Smooth muscle cell (in vitro differentiated cells): ENCODE data around the gene GPR3. TPM values are rescaled to one million over a fixed set of nuclear protein-coding genes. Genes with fewer than 3 reads are reported as not detected.

Source experiments
- DNase-seq: peaks from one replicate; lab custom pipeline; 2025; ENCODE audit not compliant: unreplicated experiment; lab: John Stamatoyannopoulos, UW
- H2AFZ ChIP-seq: fragments of 200-600 bp; sonication (generic); 2 replicates; pipeline ENCODE4 v1.6.0; 2016; ENCODE audit warnings: antibody characterized with exemption, low read depth, mild to moderate bottlenecking
- H3F3A ChIP-seq: fragments of 200-600 bp; sonication (generic); 2 replicates; pipeline ENCODE4 v1.6.0; 2017; ENCODE audit warnings: antibody characterized with exemption, low read depth
- H3K27ac ChIP-seq: fragments of 200-600 bp; sonication (generic); 2 replicates; pipeline ENCODE4 v1.5.1; 2016; ENCODE audit warnings: low read depth, mild to moderate bottlenecking
- H3K27me3 ChIP-seq: fragments of 200-600 bp; sonication (generic); 2 replicates; pipeline ENCODE4 v1.6.1; 2016; ENCODE audit warnings: low read depth, mild to moderate bottlenecking
- H3K36me3 ChIP-seq: fragments of 200-600 bp; sonication (generic); 2 replicates; pipeline ENCODE4 v1.5.1; 2016; ENCODE audit warnings: low read depth
- H3K4me1 ChIP-seq: fragments of 200-600 bp; sonication (generic); 2 replicates; pipeline ENCODE4 v1.5.1; 2016; ENCODE audit warnings: low read depth
- H3K4me2 ChIP-seq: fragments of 200-600 bp; sonication (generic); 2 replicates; pipeline ENCODE4 v1.6.0; 2016; ENCODE audit warnings: mild to moderate bottlenecking
- H3K4me3 ChIP-seq: fragments of 200-600 bp; sonication (generic); 2 replicates; pipeline ENCODE4 v1.5.1; 2016; ENCODE audit warnings: mild to moderate bottlenecking
- H3K79me2 ChIP-seq: fragments of 200-600 bp; sonication (generic); 2 replicates; pipeline ENCODE4 v1.6.0; 2016; ENCODE audit warnings: low read depth, mild to moderate bottlenecking
- H3K9ac ChIP-seq: fragments of 200-600 bp; sonication (generic); 2 replicates; pipeline ENCODE4 v1.6.0; 2016; ENCODE audit warnings: low read depth
- H3K9me3 ChIP-seq: fragments of 200-600 bp; sonication (generic); replicated peaks from 2 replicates; pipeline ENCODE4 v1.5.1; 2016; ENCODE audit warnings: low read depth
- H4K20me1 ChIP-seq: fragments of 200-600 bp; sonication (generic); 2 replicates; pipeline ENCODE4 v1.6.0; 2016; ENCODE audit warnings: low read depth
- WGBS: methylation state at CpG from one replicate; pipeline ENCODE4 v1.1.7; 2016; ENCODE audit warnings: low lambda C conversion rate; 5-methylcytosine and 5-hydroxymethylcytosine counted together
- polyA plus RNA-seq: library from polyadenylated mRNA; unstranded; fragments of >200 nt; fragmentation: Nextera tagmentation; extraction: Ambion mirVana; gene quantifications from 2 replicates; pipeline ENCODE4 v1.2.1, GENCODE V29; 2016
- total RNA-seq: library from RNA; depleted of rRNA; stranded (reverse); fragments of >200 nt; gene quantifications from 2 replicates; pipeline ENCODE4 v1.2.3, GENCODE V29; 2014
- TF ChIP-seq, protein P1 (sequence below): fragments of 200-600 bp; sonication (generic); IDR thresholded peaks from 2 replicates; pipeline ENCODE4 v1.5.1; 2017; ENCODE audit warnings: borderline replicate concordance, mild to moderate bottlenecking, antibody characterized with exemption; ENCODE audit not compliant: insufficient read depth, poor library complexity, severe bottlenecking

The GPR3 gene
- total and polyA plus RNA-seq, 2 experiments from 2014 or later: 2.7 to 4.0 TPM

DNA sequence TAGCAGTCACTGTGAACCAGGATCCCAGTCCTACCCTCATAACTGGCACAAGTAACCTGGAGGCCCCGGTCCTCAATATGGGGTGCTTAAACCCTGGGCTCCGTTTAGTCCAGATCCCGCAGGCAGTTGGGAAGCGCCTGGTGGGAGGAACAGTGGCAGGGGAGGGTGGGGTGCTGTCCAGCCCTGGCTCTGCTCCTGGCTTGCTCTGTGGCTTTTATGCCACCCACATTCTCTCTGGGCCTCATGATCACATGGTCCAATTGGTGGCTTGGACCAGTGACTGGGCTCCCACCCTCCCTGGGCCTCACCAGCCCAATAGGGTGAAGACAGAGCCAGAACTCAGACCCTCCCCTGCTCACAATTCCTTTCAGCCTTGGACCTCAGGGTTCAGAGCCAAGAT is 12.2 kb upstream of the GPR3 start:
- no peak overlapping the region for H3K9ac ChIP-seq
- no peaks in the 10 kb centered on the region for H3K36me3 ChIP-seq
- H3F3A ChIP-seq: no peaks in the 10 kb centered on the region
- no peaks in the 10 kb centered on the region for H3K9me3 ChIP-seq
- H2AFZ ChIP-seq: no peak overlapping the region
- H4K20me1 ChIP-seq: no peaks in the 10 kb centered on the region
- H3K4me1 ChIP-seq: no peaks in the 10 kb centered on the region
- DNase-seq: no peak
- H3K4me3 ChIP-seq: no peak overlapping the region
- no peaks in the 10 kb centered on the region for H3K79me2 ChIP-seq
- TF ChIP-seq, protein P1, sequence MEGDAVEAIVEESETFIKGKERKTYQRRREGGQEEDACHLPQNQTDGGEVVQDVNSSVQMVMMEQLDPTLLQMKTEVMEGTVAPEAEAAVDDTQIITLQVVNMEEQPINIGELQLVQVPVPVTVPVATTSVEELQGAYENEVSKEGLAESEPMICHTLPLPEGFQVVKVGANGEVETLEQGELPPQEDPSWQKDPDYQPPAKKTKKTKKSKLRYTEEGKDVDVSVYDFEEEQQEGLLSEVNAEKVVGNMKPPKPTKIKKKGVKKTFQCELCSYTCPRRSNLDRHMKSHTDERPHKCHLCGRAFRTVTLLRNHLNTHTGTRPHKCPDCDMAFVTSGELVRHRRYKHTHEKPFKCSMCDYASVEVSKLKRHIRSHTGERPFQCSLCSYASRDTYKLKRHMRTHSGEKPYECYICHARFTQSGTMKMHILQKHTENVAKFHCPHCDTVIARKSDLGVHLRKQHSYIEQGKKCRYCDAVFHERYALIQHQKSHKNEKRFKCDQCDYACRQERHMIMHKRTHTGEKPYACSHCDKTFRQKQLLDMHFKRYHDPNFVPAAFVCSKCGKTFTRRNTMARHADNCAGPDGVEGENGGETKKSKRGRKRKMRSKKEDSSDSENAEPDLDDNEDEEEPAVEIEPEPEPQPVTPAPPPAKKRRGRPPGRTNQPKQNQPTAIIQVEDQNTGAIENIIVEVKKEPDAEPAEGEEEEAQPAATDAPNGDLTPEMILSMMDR: no peak
- no peak overlapping the region for H3K27ac ChIP-seq
- no peaks in the 10 kb centered on the region for H3K27me3 ChIP-seq
- no peak overlapping the region for H3K4me2 ChIP-seq
- WGBS: 80% methylated on average over 4 of the region's 4 CpGs

DNA sequence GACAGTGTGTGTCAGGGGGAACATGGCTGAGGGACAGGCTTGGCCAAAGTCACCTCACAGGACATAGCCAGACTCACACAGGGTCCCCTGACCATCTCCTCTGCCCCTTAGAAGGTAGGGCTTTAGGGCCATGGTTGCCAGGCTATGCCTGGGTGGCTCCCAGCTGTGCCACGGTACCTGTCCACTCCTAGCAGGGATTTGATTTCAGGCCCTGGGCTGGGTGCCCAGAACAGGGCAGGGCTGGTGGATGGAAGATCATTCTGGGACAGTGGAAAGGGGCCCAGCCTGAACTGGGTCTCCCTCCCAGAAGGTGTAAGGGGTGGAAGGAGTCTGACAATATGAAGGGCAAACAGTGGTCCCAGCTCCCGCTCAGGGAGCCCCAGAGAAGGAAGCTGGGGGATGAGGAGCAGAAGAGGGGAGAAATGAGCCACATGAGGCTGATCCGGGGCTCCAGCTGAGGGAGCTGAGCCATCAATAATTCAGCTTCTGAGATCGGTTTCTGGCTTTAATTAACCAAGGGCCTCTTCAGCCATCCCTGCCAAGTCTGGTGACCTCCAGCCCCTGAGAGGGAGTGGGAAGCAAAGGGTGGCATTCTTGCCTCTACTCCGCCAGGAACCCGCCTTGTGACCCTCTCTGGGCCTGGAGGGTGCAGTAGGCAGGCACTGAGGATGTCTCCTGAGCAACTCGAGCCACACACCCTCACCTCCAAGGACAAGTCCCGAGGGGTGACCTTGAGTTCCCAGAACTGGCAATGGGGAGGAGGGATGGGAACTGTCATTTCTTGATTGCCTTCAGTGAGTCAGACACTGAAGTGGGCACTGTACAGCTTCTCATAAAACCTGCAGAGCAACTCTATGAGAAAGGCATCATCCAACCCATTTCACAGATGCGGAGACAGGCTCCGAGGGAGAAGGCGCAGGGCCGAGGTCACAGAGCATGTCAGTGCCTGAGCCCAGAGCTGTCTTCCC is 11.4 kb upstream of the GPR3 start:
- H3K36me3 ChIP-seq: no peaks in the 10 kb centered on the region
- TF ChIP-seq, protein P1: no peak
- H3K27me3 ChIP-seq: no peaks in the 10 kb centered on the region
- H3K9ac ChIP-seq: no peak overlapping the region
- no peaks in the 10 kb centered on the region for H3K79me2 ChIP-seq
- no peaks in the 10 kb centered on the region for H3F3A ChIP-seq
- H3K4me2 ChIP-seq: no peak overlapping the region
- no peaks in the 10 kb centered on the region for H4K20me1 ChIP-seq
- H3K27ac ChIP-seq: no peak overlapping the region
- no peaks in the 10 kb centered on the region for H3K4me1 ChIP-seq
- no peak for DNase-seq
- 96% methylated on average over 12 of the region's 12 CpGs for WGBS
- H3K9me3 ChIP-seq: no peaks in the 10 kb centered on the region
- no peak overlapping the region for H3K4me3 ChIP-seq
- no peak overlapping the region for H2AFZ ChIP-seq

DNA sequence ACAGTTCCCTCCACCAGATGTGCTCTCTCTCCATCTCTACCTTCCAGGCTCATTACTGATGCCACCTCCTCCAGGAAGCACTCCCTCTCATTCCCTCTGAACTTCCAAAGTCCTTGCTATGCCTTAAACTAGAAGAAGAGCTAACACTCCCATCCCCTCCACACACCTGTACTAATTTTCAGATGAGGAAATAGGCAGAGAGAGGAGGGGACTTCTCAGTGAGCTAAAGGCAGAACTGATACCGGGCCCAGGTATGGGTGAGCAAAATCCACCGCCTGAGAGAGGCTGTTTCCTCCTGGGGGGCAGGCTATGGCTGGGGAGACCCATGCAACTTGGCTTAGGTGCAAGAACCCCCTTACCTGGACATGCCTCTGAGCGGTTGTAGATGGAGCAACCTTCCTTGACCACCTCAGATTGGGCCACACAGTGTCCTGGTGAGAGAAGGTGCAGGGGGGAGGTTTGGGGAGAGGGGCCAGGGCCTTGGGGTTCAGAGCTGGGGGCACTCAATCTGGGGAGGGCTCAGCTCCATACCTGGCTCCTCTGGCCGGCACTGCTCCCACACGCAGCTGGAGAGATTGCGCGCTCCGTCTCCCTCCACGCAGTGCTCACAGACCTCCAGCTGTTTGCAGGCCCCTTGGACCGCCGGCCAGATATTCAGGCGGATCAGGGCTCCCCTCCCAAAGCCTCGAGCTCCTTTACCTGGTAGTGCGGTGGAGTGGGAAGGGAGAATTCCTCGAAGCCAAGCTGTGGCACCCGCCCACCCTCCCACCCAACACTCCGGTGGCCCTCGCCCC is 10.3 kb upstream of the GPR3 start:
- WGBS: 83% methylated on average over 14 of the region's 18 CpGs
- DNase-seq: no peak
- Histone ChIP-seq H2AFZ (no peak overlapping the region), H3K27me3 (no peaks in the 10 kb centered on the region), H3K9me3 (no peaks in the 10 kb centered on the region), H3K4me3 (no peak overlapping the region), H3K4me1 (no peaks in the 10 kb centered on the region), H3K79me2 (no peaks in the 10 kb centered on the region), H4K20me1 (no peaks in the 10 kb centered on the region), H3K36me3 (no peaks in the 10 kb centered on the region), H3K9ac (no peak overlapping the region), H3F3A (no peaks in the 10 kb centered on the region), H3K27ac (no peak overlapping the region), H3K4me2 (no peak overlapping the region)
- TF ChIP-seq, protein P1: no peak
